ENCODE data around the gene LDLRAD1.
"Not testable (repeated sequence)": the region's sequence is repeated elsewhere in the genome, so short reads cannot be mapped to it uniquely, and the experiment has no call there.

LDLRAD1 gene

DNA sequence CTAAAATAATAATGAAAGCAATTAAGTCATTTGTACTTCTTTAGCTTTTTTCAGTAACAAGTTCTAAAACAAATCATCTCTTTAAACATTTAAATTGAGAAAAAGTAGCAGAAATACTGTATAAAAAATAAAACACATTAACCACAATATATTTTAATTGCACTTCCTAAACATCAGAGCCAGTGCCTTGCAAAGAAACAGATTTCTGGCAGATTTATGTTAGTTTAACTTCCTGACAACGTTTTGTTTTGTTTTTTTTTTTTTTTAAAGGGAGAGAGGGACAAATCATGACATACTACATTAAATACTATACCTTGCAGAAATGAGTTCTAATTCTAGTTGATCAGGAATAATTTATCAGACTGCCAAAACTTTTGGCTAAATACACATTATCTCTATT is 23.8 kb upstream of the LDLRAD1 start:
- peaks cover 65% of the 10 kb centered on the region for H3K36me3 Mint-ChIP-seq (ENCODE audit: insufficient read depth)
- no peak for DNase-seq (ENCODE audit: low spot score in 2 of 2)
- ATAC-seq (replicated peaks; ENCODE audit: extremely low read depth, poor library complexity, severe bottlenecking) = no peak
- peak overlapping the region; percentile 53 for H3K27ac Mint-ChIP-seq (ENCODE audit: low read depth)
- no peaks in the 10 kb centered on the region for H3K9me3 Mint-ChIP-seq
- H3K27me3 Mint-ChIP-seq = no peaks in the 10 kb centered on the region
- H3K4me3 Mint-ChIP-seq = no peak overlapping the region
- peaks cover 36% of the 10 kb centered on the region for H3K4me1 Mint-ChIP-seq

DNA sequence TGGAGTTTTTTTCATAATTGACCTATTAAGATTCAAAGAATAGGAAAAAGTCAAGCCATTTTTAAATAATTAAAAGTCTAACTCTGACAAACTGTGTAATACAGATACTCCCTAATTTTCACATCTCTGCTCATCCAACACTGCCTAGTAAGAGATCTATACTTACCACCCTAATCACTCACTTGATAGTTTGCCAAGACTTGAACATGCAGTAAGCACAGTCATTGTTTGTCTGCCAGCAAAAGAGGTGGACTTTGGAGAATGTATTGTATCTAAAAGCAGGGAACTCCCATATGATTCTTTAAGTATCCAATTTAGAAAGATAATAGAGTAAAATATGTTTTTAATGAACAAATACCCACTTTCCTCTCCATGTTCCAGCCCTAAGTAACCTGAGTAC is 19.5 kb upstream of the LDLRAD1 start:
- no peak for ATAC-seq (replicated peaks; ENCODE audit: extremely low read depth, poor library complexity, severe bottlenecking)
- no peak for DNase-seq (ENCODE audit: low spot score in 2 of 2)
- no peaks in the 10 kb centered on the region for H3K9me3 Mint-ChIP-seq
- H3K4me3 Mint-ChIP-seq = no peak overlapping the region
- peak overlapping the region; percentile 12 for H3K27ac Mint-ChIP-seq (ENCODE audit: low read depth)
- peaks cover 73% of the 10 kb centered on the region for H3K36me3 Mint-ChIP-seq (ENCODE audit: insufficient read depth)
- H3K4me1 Mint-ChIP-seq = peaks cover 8% of the 10 kb centered on the region
- no peaks in the 10 kb centered on the region for H3K27me3 Mint-ChIP-seq

DNA sequence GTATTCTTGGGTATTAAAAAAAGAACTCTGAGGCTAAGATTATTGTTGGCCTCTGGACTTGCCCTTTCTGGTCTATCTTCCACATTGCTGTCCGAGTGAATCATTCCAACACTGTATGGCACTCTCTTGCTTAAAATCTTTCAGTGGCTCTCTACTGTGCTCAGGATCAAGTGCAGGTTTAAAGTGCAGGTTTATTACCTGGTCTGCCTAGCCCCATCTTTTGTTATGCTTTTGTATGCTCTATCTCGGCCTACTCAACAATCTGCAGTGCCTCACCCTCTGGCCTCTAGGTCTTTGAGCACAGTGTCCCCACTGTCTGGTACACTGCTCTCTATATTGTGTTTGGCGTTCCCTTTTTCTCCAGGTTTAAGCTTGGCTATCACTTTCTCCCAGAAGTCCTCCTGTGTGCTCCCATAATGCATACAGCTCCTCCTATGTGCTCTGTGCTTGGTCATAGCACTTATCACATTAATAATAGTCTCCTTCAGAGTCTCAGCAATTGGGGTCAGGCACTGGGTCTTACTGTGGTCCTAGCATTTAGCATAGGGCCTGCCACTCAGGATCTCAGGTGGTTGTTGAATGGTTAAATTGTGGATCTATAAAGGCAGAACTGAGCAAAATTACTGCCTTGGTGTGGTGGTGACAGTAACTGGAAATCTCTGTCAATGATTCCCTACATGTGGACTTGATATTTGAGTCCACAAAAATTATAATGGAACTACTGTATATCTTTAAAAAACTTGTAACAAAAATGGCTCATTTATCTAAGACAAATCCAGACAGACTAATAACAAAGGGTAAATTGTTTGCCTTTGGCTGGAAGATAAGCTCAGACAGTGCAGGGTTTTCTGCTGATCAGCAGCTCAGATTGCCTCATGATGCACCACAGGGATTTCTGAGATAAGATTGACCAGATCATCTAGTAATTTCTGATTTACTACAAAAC is 10.6 kb upstream of the LDLRAD1 start:
- peak overlapping the region; percentile 50 for H3K27ac Mint-ChIP-seq (ENCODE audit: low read depth)

DNA sequence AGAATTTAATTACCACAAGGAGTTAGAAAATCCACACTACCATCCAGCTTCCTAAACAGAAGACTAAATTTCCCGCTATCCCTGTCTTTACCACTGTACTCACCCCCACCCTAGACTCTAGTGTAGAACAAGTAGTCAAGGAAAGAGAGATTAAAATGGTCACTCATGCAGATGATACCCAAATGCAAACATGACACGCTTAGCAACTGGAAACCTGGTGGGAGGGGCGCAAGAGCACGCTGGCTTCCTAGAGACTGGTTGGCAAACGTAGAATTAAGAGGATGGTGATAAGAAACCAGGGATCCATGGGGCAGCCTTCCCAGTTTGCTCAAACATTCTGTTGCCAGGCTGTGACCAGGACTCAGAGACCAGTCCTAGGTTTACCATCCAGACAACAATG is 9.9 kb upstream of the LDLRAD1 start:
- Mint-ChIP-seq H3K36me3 (ENCODE audit: insufficient read depth) (peaks cover 30% of the 10 kb centered on the region), H3K27me3 (no peaks in the 10 kb centered on the region), H3K27ac (ENCODE audit: low read depth) (no peak overlapping the region), H3K4me3 (no peak overlapping the region), H3K4me1 (no peaks in the 10 kb centered on the region), H3K9me3 (no peaks in the 10 kb centered on the region)
- no peak for ATAC-seq (replicated peaks; ENCODE audit: extremely low read depth, poor library complexity, severe bottlenecking)
- no peak for DNase-seq (ENCODE audit: low spot score in 2 of 2)

More for the DNA sequence above, 10.6 kb upstream of the LDLRAD1 start:
- ATAC-seq (replicated peaks; ENCODE audit: extremely low read depth, poor library complexity, severe bottlenecking) = no peak
- H3K9me3 Mint-ChIP-seq = no peaks in the 10 kb centered on the region
- H3K27me3 Mint-ChIP-seq = no peaks in the 10 kb centered on the region
- H3K4me3 Mint-ChIP-seq = no peak overlapping the region
- peaks cover 36% of the 10 kb centered on the region for H3K36me3 Mint-ChIP-seq (ENCODE audit: insufficient read depth)
- DNase-seq (ENCODE audit: low spot score in 2 of 2) = no peak
- H3K4me1 Mint-ChIP-seq = no peaks in the 10 kb centered on the region

- DNase-seq (ENCODE audit: low spot score in 2 of 2); H3K27ac Mint-ChIP-seq (ENCODE audit: low read depth); H3K4me1 Mint-ChIP-seq; H3K9me3 Mint-ChIP-seq; H3K36me3 Mint-ChIP-seq (ENCODE audit: insufficient read depth); H3K27me3 Mint-ChIP-seq; ATAC-seq (replicated peaks; ENCODE audit: extremely low read depth, poor library complexity, severe bottlenecking); H3K4me3 Mint-ChIP-seq: not testable (repeated sequence)
Measured at GRCh38 chr1:54024811-54025210, 6.8 kb upstream of the LDLRAD1 start.

DNA sequence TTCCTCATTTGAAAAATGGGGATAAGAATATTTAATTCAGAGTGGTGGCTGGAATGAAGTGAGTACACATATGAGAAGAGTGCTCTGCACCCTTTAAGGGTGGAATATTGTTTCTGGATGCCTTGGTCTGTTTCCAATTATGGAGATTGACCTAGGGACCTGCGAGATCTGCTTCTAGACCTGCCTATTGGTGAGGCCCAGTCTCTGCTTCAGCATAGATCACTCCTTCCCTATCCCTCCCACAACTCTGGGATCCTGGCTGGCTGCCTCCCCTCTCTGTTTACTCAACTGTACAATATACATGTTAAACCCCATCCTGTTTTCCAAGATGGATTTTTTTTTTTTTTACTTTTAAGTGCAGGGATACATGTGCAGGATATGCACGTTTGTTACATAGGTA is 6.4 kb upstream of the LDLRAD1 start:
- Mint-ChIP-seq H3K4me3 (no peak overlapping the region), H3K27me3 (no peaks in the 10 kb centered on the region), H3K9me3 (no peaks in the 10 kb centered on the region), H3K4me1 (no peaks in the 10 kb centered on the region), H3K27ac (ENCODE audit: low read depth) (no peak overlapping the region), H3K36me3 (ENCODE audit: insufficient read depth) (peaks cover 5% of the 10 kb centered on the region)
- ATAC-seq (replicated peaks; ENCODE audit: extremely low read depth, poor library complexity, severe bottlenecking) (no peak), DNase-seq (ENCODE audit: low spot score in 2 of 2) (no peak)

- not testable (repeated sequence) for H3K27ac Mint-ChIP-seq (ENCODE audit: low read depth); H3K36me3 Mint-ChIP-seq (ENCODE audit: insufficient read depth); ATAC-seq (replicated peaks; ENCODE audit: extremely low read depth, poor library complexity, severe bottlenecking); DNase-seq (ENCODE audit: low spot score in 2 of 2); H3K4me3 Mint-ChIP-seq; H3K4me1 Mint-ChIP-seq; H3K9me3 Mint-ChIP-seq
- peaks cover 26% of the 10 kb centered on the region for H3K27me3 Mint-ChIP-seq
Measured at GRCh38 chr1:54019562-54020176, 1.7 kb upstream of the LDLRAD1 start.

DNA sequence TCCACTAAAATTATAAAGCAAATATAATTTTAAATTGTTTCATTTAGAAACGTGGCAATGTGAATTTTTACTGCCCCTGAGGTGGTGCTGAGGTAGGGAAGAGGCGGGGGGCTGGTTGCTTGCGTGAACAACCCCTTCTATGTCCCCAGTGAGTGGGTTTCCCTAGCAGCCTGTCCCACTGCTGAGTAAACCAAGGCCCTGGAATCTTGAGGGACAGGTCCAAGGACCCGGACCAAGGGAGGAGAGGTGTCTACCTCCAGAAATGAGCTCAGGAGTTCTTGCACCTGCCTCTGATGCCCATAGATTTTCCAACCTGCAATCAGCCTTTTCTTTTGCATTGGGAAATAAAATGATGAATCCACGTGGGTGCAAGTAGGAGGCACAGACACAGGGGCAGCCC is 649 bp upstream of the LDLRAD1 start:
- peaks cover 2% of the 10 kb centered on the region for H3K36me3 Mint-ChIP-seq (ENCODE audit: insufficient read depth)
- no peak overlapping the region for H3K27ac Mint-ChIP-seq (ENCODE audit: low read depth)
- ATAC-seq (replicated peaks; ENCODE audit: extremely low read depth, poor library complexity, severe bottlenecking) (no peak), DNase-seq (ENCODE audit: low spot score in 2 of 2) (no peak)
- no peak overlapping the region for H3K4me3 Mint-ChIP-seq
- H3K9me3 Mint-ChIP-seq = no peaks in the 10 kb centered on the region
- peaks cover 34% of the 10 kb centered on the region for H3K27me3 Mint-ChIP-seq
- no peaks in the 10 kb centered on the region for H3K4me1 Mint-ChIP-seq

DNA sequence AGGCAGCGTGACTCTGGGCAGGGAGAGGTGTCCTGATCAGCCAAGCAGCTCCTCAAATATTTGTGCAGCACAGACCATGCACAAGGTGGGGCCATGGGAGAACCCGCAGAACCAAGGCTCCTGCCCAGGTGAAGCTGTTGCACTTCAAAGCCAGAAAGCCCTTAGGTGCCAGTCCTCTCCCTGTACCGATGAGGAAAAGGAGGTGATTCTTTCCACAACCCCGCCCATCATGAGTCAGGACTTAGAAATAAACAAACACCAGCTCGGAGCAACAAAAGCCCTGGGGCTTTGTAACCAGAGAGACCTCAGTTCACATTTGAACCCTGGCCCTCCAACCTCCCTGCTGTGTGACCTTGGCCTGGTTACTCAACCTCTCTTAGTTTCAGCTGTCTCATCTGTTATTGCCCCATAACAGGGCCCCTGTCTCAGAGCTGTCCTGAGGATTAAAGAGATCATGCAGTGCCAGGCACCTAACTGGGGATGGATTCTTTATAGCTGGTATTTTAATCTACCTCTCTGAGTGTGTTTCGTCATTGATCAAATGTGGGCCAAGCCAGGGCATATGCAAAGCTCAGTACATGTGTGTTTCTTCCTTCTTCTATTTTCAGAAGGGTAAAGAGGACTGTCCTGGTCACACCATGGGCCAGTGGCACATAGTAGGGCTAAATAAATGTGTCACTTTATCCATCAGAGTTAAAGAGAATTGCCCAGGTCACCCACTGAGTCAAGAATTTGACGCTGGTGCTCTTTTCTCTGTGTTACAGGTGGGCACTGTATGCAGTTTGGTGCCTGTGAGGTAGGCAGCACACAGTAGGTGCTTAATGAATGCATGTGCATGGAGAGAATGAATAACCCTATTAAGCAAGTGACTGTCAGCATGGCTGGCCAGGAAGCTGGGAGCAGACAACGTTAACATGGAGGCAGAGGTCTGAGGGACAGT is 1.4 kb downstream of the LDLRAD1 start:
- H3K27me3 Mint-ChIP-seq = peaks cover 54% of the 10 kb centered on the region
- H3K4me1 Mint-ChIP-seq = no peaks in the 10 kb centered on the region
- no peak for ATAC-seq (replicated peaks; ENCODE audit: extremely low read depth, poor library complexity, severe bottlenecking)
- DNase-seq (ENCODE audit: low spot score in 2 of 2) = no peak
- no peaks in the 10 kb centered on the region for H3K9me3 Mint-ChIP-seq
- H3K36me3 Mint-ChIP-seq (ENCODE audit: insufficient read depth) = peaks cover 2% of the 10 kb centered on the region
- no peak overlapping the region for H3K27ac Mint-ChIP-seq (ENCODE audit: low read depth)
- H3K4me3 Mint-ChIP-seq = no peak overlapping the region

GRCh38 chr1:54014009-54014629 is 3.9 kb downstream of the LDLRAD1 start:
- H3K4me3 Mint-ChIP-seq = no peak overlapping the region
- peaks cover under 1% of the 10 kb centered on the region for H3K36me3 Mint-ChIP-seq (ENCODE audit: insufficient read depth)
- DNase-seq (ENCODE audit: low spot score in 2 of 2) (no peak), ATAC-seq (replicated peaks; ENCODE audit: extremely low read depth, poor library complexity, severe bottlenecking) (no peak)
- no peaks in the 10 kb centered on the region for H3K4me1 Mint-ChIP-seq
- no peaks in the 10 kb centered on the region for H3K9me3 Mint-ChIP-seq
- H3K27ac Mint-ChIP-seq (ENCODE audit: low read depth) = no peak overlapping the region
- H3K27me3 Mint-ChIP-seq = peaks cover 78% of the 10 kb centered on the region

DNA sequence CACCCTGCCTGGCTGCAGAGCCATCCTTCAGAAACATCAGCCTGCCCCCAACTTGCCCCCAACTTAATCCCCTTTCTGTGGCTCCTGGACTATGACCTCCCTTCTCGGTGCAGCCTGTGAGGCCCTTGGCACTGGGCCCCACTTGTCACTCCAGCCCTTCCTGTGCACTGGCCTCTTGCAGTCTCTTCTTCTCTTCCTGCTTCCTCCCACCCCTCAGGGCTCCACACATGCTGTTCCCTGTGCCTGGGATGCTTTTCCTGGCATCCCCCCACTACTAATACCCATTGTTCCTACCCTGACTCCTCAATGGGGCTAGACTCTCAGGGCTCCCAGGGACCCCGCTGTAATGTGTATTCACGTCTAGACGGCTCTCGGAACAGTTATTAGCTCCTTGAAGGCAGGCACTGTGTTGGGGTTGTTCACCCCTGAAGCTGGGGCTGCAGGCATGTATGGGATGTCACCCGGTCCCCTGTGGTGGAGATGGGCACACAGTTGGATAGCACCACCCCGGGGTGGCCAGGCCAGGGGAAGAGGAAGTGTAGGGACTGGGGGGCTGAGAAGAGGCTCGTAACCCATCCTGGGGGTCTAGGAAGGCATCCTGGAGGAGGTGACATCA is 4.5 kb downstream of the LDLRAD1 start:
- H3K4me1 Mint-ChIP-seq = no peaks in the 10 kb centered on the region
- H3K27me3 Mint-ChIP-seq = peaks cover 84% of the 10 kb centered on the region
- H3K4me3 Mint-ChIP-seq = no peak overlapping the region
- ATAC-seq (replicated peaks; ENCODE audit: extremely low read depth, poor library complexity, severe bottlenecking) (no peak), DNase-seq (ENCODE audit: low spot score in 2 of 2) (no peak)
- no peaks in the 10 kb centered on the region for H3K9me3 Mint-ChIP-seq
- H3K36me3 Mint-ChIP-seq (ENCODE audit: insufficient read depth) = no peaks in the 10 kb centered on the region
- H3K27ac Mint-ChIP-seq (ENCODE audit: low read depth) = no peak overlapping the region

DNA sequence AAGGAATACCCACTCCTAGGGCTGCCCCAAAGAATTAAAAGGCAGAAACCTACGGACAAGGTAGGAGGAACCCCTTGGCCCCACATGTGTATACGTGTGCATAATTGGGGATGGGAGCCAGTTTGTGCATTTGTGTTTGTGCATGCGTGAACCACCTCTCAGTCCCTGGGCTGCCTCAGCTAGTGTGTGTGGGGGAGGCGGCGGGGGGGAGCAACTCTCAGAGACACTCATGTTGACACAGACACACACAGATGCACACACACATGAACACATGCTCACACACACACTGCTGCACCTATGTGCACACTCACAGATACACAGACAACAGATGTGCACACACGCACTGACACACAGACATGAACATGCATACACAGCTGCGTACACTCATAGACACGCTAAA is 5.1 kb downstream of the LDLRAD1 start:
- Mint-ChIP-seq H3K4me3 (no peak overlapping the region), H3K27ac (ENCODE audit: low read depth) (no peak overlapping the region), H3K9me3 (no peaks in the 10 kb centered on the region), H3K36me3 (ENCODE audit: insufficient read depth) (no peaks in the 10 kb centered on the region), H3K4me1 (no peaks in the 10 kb centered on the region), H3K27me3 (peaks cover 82% of the 10 kb centered on the region)
- ATAC-seq (replicated peaks; ENCODE audit: extremely low read depth, poor library complexity, severe bottlenecking) = no peak
- DNase-seq (ENCODE audit: low spot score in 2 of 2) = no peak
